Fibroblast of peridontal ligament (primary cell): ENCODE data around the gene WASHC3.
"Not testable (repeated sequence)": the region's sequence is repeated elsewhere in the genome, so short reads cannot be mapped to it uniquely, and the experiment has no call there.

Experiments
- DNase-seq: peaks from one replicate; pipeline ENCODE4 v3.0.0-alpha.2; 2010; ENCODE audit errors: extremely low read depth

WASHC3 gene, protein sequence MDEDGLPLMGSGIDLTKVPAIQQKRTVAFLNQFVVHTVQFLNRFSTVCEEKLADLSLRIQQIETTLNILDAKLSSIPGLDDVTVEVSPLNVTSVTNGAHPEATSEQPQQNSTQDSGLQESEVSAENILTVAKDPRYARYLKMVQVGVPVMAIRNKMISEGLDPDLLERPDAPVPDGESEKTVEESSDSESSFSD

DNA sequence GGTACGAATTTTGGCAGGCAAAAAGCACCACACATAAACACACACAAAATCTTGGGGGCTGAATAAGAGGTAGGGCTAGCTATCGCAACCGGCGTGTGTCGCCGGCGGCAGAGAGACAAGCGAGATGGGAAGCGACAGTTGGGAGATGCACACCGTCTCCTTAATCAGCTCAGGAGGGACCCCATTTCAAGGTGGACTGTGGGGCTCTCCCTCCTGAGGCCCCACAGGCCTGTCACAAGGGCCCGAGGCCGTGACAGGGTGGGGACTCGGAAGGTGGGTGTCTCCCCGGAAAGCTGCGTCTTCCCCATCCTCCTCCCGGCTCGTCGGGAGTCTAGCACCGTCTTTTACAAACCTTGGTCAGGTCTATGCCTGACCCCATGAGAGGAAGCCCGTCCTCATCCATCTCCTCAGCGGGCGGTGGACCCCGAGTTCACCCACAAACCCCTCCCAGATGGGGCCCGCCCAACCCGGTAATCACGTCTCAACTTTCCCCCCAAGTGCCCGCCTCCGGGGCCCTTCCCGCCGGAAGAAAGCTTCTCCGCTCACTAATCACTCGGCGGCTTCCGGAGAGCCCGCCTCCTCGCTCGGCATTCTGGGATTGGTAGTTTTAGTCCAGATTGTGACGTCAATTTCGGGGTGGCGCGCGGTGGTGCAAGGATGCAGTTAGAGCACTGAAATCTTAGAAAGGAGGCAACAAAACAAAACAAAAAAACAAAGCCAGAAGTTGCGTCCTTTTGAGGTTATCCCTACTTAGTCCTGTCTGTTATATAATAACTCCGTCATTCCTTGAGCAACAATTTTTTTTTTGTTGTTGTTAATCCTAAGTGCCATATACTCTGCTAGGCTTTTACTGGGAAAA lies at the start of gene WASHC3:
TSS of gene WASHC3 (minus strand) at position 432 of the 859 bp plus-strand sequence. CDS start at position 403, 29 bp downstream.
- peak; percentile 93 for DNase-seq

DNA sequence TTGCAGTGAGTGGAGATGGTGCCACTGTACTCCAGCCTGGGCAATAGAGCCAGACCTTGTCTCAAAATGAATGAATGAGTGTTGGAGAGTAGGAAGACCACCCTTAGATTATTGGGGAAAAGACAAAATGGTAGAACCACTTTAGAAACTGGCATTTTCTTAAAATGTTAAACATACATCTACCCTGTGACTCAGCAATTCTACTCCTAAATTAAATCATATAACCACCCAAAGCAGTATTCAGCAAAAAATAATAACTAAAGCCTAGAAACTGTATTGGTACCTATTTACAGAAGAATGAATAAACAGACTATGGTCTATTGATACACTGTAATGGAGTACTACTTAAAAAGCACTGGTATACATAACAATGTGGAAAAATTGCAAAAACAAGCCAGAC lies 49.0 kb upstream of the WASHC3 start:
- DNase-seq, result no peak

DNA sequence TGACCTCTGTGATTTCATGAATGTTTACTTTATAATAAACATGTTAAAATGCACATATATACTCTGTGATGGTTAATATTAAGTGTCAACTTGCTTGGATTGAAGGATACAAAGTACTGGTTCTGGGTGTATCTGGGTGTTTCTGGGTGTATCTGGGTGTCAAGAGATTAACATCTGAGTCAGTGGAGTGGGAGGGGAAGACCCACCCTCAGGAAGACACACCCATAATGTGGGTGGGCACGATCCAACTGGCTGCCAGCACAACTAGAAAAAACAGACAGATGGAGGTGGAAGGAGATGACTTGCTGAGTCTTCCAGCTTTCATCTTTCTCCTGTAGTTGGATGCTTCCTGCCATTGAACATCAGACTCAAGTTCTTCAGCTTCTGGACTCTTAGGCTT lies 46.2 kb upstream of the WASHC3 start:
- DNase-seq, result no peak

DNA sequence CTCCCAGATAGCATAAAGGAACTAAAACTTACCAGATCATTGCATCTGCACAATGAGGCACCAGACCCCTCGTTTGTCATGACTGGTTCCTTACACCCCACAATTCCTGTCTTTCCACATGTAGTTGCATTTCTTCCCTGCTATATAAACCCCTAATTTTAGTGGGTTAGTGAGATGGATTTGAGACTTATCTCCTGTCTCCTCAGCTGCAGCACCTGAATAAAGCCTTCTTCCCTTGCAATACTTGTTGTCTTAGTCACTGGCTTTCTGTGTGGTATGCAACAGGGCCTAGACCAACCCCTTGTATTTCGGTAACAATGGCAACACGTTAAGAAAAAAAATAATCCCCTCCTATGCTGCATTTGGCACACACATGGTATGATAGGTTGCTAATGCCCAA lies 45.1 kb upstream of the WASHC3 start:
- DNase-seq, result no peak

DNA sequence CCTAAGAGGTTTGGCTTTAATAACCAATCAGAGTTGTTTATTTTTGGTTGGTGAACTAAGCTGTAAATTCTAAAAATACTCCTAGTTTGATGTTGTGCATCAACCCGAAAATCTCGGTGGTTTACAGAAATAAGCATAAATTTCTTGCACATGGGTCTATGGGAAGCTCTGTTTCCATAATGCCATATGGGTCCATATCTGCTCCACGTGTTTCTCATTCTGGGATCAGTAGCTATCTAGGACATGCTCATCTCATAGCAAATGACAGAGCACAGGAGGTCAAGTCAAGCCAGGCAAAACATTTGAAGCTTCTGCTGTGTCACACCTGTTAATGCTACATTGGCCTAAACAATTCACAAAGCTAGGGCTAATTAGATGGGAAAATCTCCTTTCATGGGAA lies 35.1 kb upstream of the WASHC3 start:
- DNase-seq, result no peak

DNA sequence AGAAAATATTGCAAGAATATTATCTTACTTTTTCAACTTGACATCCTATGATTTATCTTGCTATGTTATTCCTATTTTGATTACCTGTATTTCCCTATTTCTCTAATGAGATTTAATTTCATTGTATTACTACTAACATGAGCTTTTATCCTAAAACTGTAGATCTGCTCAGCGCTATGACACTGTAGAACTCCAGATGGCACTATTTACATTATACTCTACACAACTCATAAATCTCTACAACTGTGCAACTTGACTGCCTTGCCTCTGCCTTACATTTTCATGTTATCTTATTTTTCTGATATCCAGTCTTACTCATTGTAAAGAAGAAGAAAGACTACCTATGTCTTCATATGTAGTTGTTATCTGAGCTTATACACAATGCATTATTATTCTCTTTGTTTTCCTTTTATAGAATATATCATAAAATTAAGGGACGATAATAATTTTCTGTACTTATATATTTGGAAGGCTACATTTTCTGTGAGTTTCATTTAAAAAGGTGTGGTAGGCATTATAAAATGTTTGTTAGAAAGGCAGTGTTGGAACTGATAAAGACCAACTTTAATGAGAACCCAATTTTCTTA lies 34.0 kb upstream of the WASHC3 start:
- peak; percentile 72 for DNase-seq

DNA sequence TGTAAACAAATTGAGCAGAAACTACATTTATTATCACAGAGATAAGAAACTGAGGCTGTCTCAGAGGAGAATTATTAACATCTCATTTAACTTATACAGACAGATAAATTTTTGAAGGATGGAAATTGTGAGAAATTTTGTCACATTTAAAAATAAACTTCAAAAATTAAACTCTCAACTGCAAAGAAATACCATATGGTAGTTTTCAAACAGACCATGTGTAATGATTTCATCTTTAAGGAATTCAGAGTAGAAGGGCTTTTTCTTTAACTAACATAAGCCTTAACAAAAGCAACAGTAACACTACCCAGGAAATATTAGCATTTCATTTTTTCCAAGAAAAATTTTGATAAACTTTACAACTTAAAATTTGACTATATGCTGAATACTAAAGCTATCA lies 31.5 kb upstream of the WASHC3 start:
- peak; percentile 69 for DNase-seq

DNA sequence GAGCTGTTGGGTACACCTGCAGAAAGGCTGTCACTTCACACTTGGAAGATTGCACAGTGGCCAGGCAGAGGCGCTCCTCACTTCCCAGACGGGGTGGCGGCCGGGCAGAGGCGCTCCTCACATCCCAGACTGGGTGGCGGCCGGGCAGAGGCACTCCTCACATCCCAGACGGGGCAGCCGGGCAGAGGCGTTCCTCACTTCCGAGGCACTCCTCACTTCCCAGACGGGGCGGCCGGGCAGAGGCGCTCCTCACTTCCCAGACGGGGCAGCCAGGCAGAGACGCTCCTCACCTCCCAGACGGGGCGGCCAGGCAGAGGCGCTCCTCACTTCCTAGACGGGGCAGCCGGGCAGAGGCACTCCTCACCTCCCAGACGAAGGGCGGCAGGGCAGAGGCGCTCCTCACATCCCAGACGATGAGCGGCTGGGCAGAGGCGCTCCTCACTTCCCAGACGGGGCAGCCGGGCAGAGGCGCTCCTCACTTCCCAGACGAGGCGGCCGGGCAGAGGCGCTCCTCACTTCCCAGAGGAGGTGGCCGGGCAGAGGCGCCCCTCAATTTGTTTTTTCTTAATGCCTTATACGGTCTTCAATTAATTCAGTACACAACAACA lies 27.5 kb upstream of the WASHC3 start:
- not testable (repeated sequence) for DNase-seq

DNA sequence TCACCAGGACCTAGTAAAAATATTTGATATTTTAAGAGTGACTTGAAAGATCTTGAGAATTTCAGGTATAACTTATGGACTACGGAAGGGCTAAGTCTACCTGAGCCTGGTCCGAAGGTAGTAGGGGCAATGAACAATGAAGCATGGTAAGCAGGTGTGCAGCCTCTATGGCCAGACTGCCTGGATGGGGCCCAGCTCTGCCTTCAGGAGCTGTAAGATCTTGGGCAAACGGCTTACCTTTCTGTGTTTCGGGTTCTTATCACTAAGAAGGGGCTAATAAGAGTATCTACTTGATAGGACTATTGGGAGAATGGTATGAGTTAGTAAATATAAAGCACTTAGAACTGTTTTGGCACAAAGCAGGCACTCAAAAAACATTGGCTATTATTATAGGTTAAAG lies 19.1 kb upstream of the WASHC3 start:
- no peak for DNase-seq

DNA sequence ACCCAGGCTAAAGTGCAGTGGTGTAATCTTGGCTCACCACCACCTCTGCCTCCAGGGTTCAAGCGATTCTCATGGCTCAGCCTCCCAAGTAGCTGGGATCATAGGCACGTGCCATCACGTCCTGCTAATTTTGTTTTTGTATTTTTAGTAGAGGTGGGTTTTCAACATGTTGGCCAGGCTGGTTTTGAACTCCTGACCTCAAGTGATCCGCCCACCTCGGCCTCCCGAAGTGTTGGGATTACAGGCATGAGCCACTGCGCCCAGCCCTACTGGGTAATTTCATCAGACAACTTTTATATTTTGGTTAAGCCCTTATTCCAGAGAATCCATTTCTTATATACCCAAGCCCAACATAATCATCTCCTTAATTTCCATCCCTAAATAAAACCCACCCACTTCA lies 10.3 kb upstream of the WASHC3 start:
- not testable (repeated sequence) for DNase-seq

DNA sequence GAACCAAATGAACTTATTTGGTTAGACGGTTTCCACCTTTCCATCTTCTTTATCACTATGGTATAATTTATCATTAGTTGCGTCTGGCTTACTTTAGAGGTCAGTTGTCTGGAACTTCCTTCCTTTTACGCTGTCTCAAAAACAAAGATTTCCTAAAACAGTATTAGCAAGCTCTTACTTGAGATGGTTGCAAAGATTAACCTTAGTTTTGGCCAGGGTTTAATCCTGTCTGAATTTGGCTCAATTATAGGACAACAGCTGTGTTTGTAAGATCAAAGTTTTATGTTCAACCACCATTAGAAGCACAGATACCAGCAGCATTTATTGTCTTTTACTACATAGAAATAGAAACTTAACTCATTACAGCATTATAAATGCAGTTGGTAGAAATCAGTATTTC lies 7.9 kb upstream of the WASHC3 start:
- DNase-seq, result no peak

DNA sequence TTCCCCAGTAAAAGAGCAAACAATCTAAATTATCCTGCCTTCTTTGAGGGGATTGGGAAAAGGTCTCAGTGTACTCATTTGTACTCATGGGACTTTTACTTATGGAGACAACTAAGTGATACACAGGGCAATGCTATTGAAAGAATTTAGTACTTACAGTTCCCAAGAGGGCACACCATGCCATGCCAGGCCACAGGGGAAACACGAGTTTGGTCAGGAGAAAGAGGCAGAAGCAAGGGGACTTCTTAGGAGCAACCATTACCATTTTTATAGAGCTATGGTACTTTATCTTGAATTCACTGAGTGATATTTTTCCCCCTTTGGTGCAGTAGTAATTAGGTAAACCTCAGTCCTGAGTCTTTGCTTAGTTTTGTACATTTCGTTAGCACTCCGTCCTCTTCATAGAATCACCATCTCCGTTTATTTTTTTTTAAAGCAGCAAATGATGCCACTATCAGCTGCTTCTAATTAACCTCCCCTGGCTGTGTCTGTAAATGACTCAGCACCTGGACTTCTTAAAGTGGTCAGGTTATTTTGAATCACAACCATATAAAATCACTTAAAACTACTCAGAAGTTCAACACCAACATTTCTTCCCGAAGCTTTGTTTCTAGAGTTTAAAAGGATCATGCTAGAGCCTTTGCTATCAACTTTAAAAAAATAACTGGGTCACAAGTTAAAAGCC lies 5.9 kb upstream of the WASHC3 start:
- DNase-seq, result peak; percentile 64

DNA sequence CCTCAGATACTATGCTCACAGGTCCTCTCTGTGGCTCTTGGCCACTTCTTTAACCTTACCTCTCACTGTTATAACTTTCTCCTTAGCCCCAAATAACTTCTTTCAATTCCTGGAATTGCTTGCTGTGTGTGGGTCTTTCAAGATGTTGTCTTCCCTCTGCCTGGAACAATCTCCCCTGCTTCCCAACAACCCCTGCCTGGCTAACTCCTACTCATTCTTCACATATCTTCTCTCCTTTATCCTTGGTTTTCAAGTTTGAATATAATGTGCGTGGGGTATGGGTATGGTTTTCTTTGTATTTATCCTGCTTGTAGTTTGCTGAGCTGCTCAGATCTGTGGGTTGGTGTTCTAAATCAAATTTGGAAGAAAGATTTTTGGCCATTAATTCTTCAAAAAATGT lies 2.7 kb upstream of the WASHC3 start:
- DNase-seq, result no peak

DNA sequence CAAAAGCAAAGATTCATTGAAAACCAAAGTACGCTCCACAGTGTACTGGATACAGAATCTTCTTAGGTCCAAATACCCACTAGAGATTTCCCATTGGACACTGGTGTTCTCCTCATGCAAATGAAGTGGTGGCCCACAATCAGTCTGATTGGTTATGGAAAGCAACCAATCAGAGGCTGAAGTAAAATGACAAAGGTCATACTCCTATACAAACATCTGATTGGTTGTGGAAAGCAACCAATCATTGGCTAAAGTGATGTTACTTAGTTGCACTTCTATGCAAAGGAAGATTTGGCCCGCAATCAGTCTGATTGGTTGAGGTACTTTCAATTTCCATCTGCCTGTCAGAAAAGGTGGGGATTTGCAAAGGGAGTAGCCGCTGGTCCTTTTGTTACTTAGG lies 1.3 kb upstream of the WASHC3 start:
- no peak for DNase-seq

DNA sequence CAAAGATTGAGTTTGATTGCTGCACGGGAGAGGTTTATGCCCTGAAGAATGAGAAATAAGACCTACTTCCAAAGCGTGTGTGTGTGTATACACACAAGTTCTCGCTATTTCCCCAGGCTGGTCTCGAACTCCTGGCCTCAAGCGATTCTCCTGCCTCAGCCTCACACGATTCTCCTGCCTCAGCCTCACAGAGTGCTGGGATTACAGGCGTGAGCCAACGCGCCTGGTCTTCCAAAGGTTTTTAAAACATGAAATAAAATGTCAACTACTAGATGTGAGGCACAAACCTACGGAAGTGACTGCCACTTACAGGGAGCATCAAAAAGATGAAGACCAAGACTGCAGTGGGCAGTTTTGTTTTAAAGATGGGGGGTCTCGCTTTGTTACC lies 622 bp upstream of the WASHC3 start:
- DNase-seq, result no peak

DNA sequence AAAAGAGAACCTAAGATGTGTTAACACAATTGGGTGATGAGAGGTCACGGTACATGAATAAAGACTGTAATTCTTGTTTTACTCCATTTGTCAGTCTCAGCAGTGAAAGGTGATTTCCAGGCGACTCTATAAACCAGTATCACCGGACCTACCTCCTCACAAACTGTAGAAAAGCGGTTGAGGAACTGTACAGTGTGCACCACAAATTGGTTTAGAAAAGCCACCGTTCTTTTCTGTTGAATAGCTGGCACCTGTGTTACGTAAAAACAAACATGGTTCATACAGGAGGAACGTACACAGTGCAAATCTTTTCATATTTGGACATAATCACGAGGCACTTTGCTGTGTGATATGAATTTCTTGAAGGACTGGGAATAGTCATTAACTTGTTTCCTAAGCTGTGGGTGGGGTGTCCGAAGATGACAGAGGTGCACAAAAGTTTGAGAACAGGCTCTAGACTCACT lies 663 bp downstream of the WASHC3 start:
- DNase-seq, result peak; percentile 28

DNA sequence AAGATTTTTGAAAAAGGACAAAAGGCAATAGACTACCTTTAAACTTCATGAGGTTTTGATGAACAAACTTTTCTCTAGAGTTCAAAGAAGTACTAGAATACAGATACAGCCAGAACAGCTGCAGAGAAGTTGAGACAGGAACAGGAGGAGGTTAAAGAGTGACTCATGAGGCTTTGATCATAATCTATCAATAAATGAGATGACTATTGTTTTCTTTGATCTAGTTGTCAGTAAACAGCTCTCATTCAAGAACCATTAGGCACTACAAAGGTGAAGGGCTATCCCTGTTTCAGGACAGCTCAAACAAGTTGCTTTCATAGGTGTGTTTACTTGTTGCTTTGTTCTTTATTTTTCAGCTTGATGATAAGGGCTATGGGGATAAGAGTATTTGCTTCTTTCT lies 2.4 kb downstream of the WASHC3 start:
- no peak for DNase-seq

DNA sequence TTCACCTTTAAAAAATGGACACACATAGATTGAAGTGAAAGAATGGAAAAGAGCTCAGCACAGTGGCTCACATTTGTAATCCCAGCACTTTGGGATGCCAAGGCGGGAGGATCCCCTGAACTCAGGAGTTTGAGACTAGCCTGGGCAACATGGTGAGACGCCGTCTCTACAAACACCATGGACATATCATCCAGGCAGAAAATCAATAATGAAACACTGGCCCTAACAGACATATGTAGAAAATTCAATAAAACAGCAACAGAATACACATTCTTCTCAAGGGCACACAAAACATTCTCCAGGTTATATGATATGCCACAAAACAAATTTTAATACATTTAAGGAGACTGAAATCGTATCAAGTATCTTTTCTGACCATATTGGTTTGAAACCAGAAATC lies 7.4 kb downstream of the WASHC3 start:
- DNase-seq, result no peak

DNA sequence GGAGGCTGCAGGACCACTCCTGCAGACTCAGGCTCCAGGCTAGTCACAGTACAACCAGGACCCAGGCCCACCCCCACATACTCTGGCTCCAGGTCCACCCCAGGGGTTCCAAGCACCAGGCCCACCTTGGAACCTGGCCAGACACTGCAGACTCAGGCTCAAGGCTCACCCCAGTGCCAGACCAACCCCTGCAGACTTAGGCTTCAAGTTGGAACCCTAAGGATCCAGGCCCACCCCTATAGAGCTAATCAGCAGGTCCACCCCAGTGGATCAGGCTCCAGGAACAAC lies 8.8 kb downstream of the WASHC3 start:
- no peak for DNase-seq

DNA sequence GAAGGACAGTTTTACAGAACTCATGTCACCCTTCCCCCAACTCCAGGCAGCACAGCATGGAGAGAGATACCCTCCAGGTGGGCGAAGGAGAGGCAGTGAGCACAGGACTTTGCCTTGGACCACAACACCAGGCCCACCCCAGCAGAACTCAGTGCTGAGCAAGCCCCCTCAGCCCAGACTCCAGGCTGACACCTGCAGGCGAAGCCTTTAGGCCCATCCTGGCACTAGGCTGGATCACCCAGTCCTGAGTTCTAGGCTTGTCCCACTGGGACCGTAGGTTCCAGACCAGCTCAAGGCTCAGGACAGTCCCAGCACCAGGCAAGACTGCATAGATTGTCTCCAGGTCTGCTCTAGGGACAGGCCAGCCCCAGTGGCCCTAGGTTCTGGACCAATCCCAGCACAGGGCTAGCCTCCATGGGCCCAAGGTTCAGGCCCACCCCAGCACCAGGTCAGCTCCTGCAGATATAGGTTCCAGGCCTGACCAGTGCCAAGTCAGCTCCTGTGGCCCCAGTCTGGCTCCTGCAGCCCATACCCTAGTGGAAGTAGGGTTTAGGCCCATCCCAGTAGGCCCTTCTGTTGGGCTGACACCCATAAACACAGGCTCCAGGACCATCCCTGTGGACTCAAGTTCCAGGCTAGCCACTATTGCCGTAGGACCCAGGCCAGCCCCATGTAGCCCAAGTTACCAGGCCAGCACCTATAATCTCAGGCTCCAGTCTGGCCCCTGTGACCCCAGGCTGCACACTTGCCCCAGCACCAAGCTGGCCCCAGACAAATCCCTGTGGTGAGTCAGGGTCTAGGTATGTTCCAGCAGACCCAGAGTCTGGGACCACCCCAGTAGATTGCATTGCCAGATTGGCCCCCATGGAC lies 9.4 kb downstream of the WASHC3 start:
- no peak for DNase-seq

DNA sequence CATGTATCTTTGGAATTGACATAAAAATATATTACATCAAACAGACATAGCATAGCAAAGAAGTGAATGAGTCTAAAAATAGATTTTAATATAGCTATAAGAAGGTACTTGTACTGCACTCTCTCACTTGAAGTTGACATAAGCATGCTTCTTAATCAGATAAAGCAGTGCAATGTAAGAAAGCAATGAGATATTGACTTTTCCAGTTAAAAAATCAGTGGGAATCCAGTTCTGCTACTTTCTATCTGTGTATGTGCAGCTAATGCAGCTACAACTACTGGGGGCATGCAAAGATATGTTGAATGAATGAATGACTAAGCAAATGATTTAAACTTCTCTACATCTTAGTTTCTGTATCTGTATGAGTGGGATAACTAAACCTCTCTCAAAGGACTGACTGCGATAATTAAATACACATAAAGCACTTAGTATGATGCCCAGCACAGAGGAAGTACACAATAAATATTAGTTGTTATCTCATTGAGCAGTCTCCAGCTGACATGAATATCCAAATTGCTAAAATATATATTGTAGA lies 10.3 kb downstream of the WASHC3 start:
- no peak for DNase-seq
